GM19324 (cell line): ENCODE data around the gene TCEAL3.
"Not testable (repeated sequence)": the region's sequence is repeated elsewhere in the genome, so short reads cannot be mapped to it uniquely, and the experiment has no call there.

Experiments
- ATAC-seq: cut with Tn5 transposase; IDR thresholded peaks from one replicate; pipeline ENCODE4 v1.9.1; 2021; ENCODE audit warnings: mild to moderate bottlenecking, moderate library complexity; ENCODE audit not compliant: unreplicated experiment, low FRiP score

Gene TCEAL3

DNA sequence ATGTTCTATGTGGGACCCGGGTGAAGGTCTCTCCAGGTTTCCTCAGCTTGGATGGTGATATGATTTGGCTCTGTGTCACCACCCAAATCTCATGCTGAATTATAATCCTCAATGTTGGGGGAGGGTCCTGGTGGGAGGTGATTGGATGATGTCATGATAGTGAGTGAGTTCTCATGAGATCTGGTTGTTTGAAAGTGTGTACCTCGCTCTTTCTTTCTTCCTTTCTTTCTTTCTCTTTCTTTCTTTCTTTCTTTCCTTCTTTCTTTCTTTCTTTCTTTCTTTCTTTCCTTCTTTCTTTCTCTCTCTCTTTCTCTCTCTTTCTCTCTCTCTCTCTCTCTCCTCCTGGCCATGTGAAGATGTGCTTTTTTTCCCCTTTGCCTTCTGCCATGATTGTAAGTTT is 51.7 kb downstream of the TCEAL3 start:
- ATAC-seq = not testable (repeated sequence)
